H1 (cell line): ENCODE measurements around the gene ZNF25. TPM values are rescaled to one million over a fixed set of nuclear protein-coding genes. Genes with fewer than 3 reads are reported as not detected.
"Not testable (repeated sequence)": the region's sequence is repeated elsewhere in the genome, so short reads cannot be mapped to it uniquely, and the experiment has no call there.

Experiments
- CTCF ChIA-PET: fragments of 300-600 bp; sonication (Branson Sonifier 250); formaldehyde crosslinking; loops from one replicate; lab custom pipeline; 2021; ENCODE audit not compliant: partially characterized antibody; lab: Charles Lee
- POLR2A ChIA-PET: fragments of 300-600 bp; sonication (Branson Sonifier 250); formaldehyde crosslinking; loops from one replicate; lab custom pipeline; 2021; ENCODE audit warnings: inconsistent platforms; ENCODE audit not compliant: partially characterized antibody; lab: Charles Lee
- DNase-seq, 2 experiments: peaks; one replicate each; pipeline versions ENCODE4 v3.0.0 to v3.0.0-alpha.2; 2010 to 2022; ENCODE audit warnings: low spot score in 2 of 2, low read depth in 1 of 2, mixed read lengths in 1 of 2
- FAIRE-seq: peaks from 2 replicates; lab custom pipeline; 2011; peaks lifted over from hg19 to GRCh38; lab: Jason Lieb, UNC
- H2AFZ ChIP-seq: 2 replicates; pipeline ENCODE4 v1.8.1; 2012; ENCODE audit warnings: low read length, inconsistent platforms
- H2AK5ac ChIP-seq: 2 replicates; pipeline ENCODE4 v1.6.1; 2013; ENCODE audit warnings: low read depth, low read length
- H2BK120ac ChIP-seq: replicated peaks from 2 replicates; pipeline ENCODE3; 2013; ENCODE audit warnings: low read depth, low read length, inconsistent platforms
- H2BK12ac ChIP-seq: 2 replicates; pipeline ENCODE4 v1.6.1; 2013; ENCODE audit warnings: low read depth, low read length
- H2BK15ac ChIP-seq: 2 replicates; pipeline ENCODE4 v1.6.1; 2013; ENCODE audit warnings: low read length
- H2BK20ac ChIP-seq: 2 replicates; pipeline ENCODE4 v1.6.1; 2013; ENCODE audit warnings: low read length
- H2BK5ac ChIP-seq: 2 replicates; pipeline ENCODE4 v1.6.1; 2013; ENCODE audit warnings: low read depth, low read length
- H3K14ac ChIP-seq: 2 replicates; pipeline ENCODE4 v1.6.1; 2013; ENCODE audit warnings: inconsistent platforms; ENCODE audit not compliant: insufficient read length
- H3K18ac ChIP-seq: 2 replicates; pipeline ENCODE4 v1.6.1; 2013; ENCODE audit warnings: low read length; ENCODE audit errors: extremely low read depth
- H3K23ac ChIP-seq: 2 replicates; pipeline ENCODE4 v1.6.1; 2013; ENCODE audit warnings: inconsistent platforms; ENCODE audit not compliant: insufficient read length
- H3K23me2 ChIP-seq: 2 replicates; pipeline ENCODE4 v1.6.1; 2013; ENCODE audit warnings: low read depth, low read length
- H3K27ac ChIP-seq: 2 replicates; pipeline ENCODE4 v1.6.1; 2011; ENCODE audit warnings: low read depth, low read length, inconsistent platforms
- H3K27me3 ChIP-seq, 4 experiments: replicated peaks in 1 of 4; 1 replicate in 1 of 4; 2 replicates in 3 of 4; pipeline versions ENCODE4 v1.6.1 to v1.8.1; 2011 to 2013; ENCODE audit warnings: low read length in 3 of 4, mild to moderate bottlenecking in 3 of 4, inconsistent platforms in 2 of 4, mixed read lengths in 2 of 4, moderate library complexity in 1 of 4; ENCODE audit not compliant: control insufficient read depth in 3 of 4, insufficient read depth in 3 of 4; ENCODE audit errors: extremely low read depth in 1 of 4
- H3K36me3 ChIP-seq, 4 experiments: 2 replicates each; pipeline versions ENCODE4 v1.6.1 to v1.8.1; 2011 to 2013; ENCODE audit warnings: mild to moderate bottlenecking in 4 of 4, low read length in 3 of 4, moderate library complexity in 2 of 4, control low read depth in 1 of 4, inconsistent platforms in 1 of 4; ENCODE audit not compliant: insufficient read depth in 4 of 4, control insufficient read depth in 2 of 4
- H3K4ac ChIP-seq: replicated peaks from 2 replicates; pipeline ENCODE3; 2013; ENCODE audit warnings: low read length, low read depth, mixed read lengths, inconsistent platforms; ENCODE audit not compliant: insufficient read length
- H3K4me1 ChIP-seq, 4 experiments: replicated peaks in 1 of 4; 1 replicate in 1 of 4; 2 replicates in 3 of 4; pipeline versions ENCODE4 v1.6.1 to v1.8.1; 2011 to 2013; ENCODE audit warnings: low read length in 3 of 4, inconsistent platforms in 2 of 4, mixed read lengths in 1 of 4; ENCODE audit not compliant: insufficient read depth in 4 of 4, control insufficient read depth in 3 of 4
- H3K4me2 ChIP-seq, 2 experiments: 2 replicates each; pipeline versions ENCODE4 v1.6.1 to v1.8.1; 2011 to 2013; ENCODE audit warnings: low read depth in 2 of 2, low read length in 2 of 2, control low read depth in 1 of 2, inconsistent platforms in 1 of 2, mild to moderate bottlenecking in 1 of 2; ENCODE audit not compliant: insufficient read depth in 1 of 2
- H3K4me3 ChIP-seq, 4 experiments: fragments of 200-600, 300-600 bp in 1 of 4; sonication (generic), shearing (Covaris generic), sonication (Bioruptor Twin) in 1 of 4; 2 replicates each; pipeline versions ENCODE4 v1.5.1 to v1.8.1; 2011 to 2016; ENCODE audit warnings: low read length in 4 of 4, low read depth in 3 of 4, control low read depth in 2 of 4, inconsistent platforms in 2 of 4, mild to moderate bottlenecking in 2 of 4, mixed read lengths in 1 of 4, moderate library complexity in 1 of 4; ENCODE audit not compliant: insufficient read depth in 2 of 4; ENCODE audit errors: extremely low read depth in 1 of 4
- H3K56ac ChIP-seq: replicated peaks from 2 replicates; pipeline ENCODE3; 2013; ENCODE audit warnings: low read depth, mild to moderate bottlenecking, mixed read lengths, low read length, inconsistent platforms; ENCODE audit not compliant: insufficient read length
- H3K79me1 ChIP-seq: 2 replicates; pipeline ENCODE4 v1.6.1; 2013; ENCODE audit warnings: low read depth, low read length, control low read depth
- H3K79me2 ChIP-seq, 2 experiments: 2 replicates each; pipeline versions ENCODE4 v1.6.1 to v1.8.1; 2012 to 2013; ENCODE audit warnings: low read length in 2 of 2, mild to moderate bottlenecking in 2 of 2, inconsistent platforms in 1 of 2; ENCODE audit not compliant: insufficient read depth in 2 of 2, control insufficient read depth in 1 of 2
- H3K9ac ChIP-seq, 4 experiments: replicated peaks in 1 of 4; 1 replicate in 1 of 4; 2 replicates in 3 of 4; pipeline versions ENCODE4 v1.6.1 to v1.8.1; 2011 to 2013; ENCODE audit warnings: low read depth in 3 of 4, low read length in 3 of 4, control low read depth in 2 of 4, mild to moderate bottlenecking in 2 of 4, moderate library complexity in 2 of 4, inconsistent platforms in 1 of 4; ENCODE audit errors: extremely low read depth in 1 of 4
- H3K9me3 ChIP-seq, 2 experiments: 2 replicates each; pipeline versions ENCODE4 v1.6.1 to v1.8.1; 2012 to 2013; ENCODE audit warnings: mild to moderate bottlenecking in 2 of 2, moderate library complexity in 2 of 2, control low read depth in 1 of 2, inconsistent platforms in 1 of 2, low read depth in 1 of 2, low read length in 1 of 2, mixed read lengths in 1 of 2; ENCODE audit not compliant: insufficient read depth in 2 of 2
- H4K20me1 ChIP-seq, 2 experiments: replicated peaks in 1 of 2; 2 replicates each; pipeline versions ENCODE3 to v1.8.1; 2011 to 2013; ENCODE audit warnings: inconsistent platforms in 2 of 2, low read length in 2 of 2, mild to moderate bottlenecking in 1 of 2; ENCODE audit not compliant: insufficient read depth in 2 of 2, control insufficient read depth in 1 of 2
- H4K5ac ChIP-seq: 2 replicates; pipeline ENCODE4 v1.6.1; 2013; ENCODE audit warnings: low read length, low read depth, mixed read lengths, inconsistent platforms; ENCODE audit not compliant: insufficient read length
- H4K8ac ChIP-seq: 2 replicates; pipeline ENCODE4 v1.8.0; 2013; ENCODE audit warnings: mild to moderate bottlenecking, moderate library complexity, low read length, inconsistent platforms; ENCODE audit not compliant: insufficient read depth; ENCODE audit errors: extremely low read depth
- H4K91ac ChIP-seq: replicated peaks from 2 replicates; pipeline ENCODE3; 2013; ENCODE audit warnings: low read length, mixed read lengths, inconsistent platforms; ENCODE audit not compliant: insufficient read length
- WGBS, 2 experiments: shearing (Covaris generic) in 1 of 2; methylation state at CpG; one replicate each; pipeline versions ENCODE4 v1.1.6 to v1.1.7; 2013 to 2015; ENCODE audit warnings: low lambda C conversion rate in 2 of 2, mixed read lengths in 2 of 2, inconsistent platforms in 1 of 2, low coverage in 1 of 2, missing lambda C conversion rate in 1 of 2; ENCODE audit not compliant: insufficient replicate concordance in 2 of 2, insufficient coverage in 1 of 2, insufficient read length in 1 of 2; ENCODE audit errors: extremely low coverage in 1 of 2, missing lambda C conversion rate in 1 of 2; 5-methylcytosine and 5-hydroxymethylcytosine counted together
- polyA plus RNA-seq, 7 experiments: library from polyadenylated mRNA; depleted of rRNA in 3 of 7; stranded (reverse) in 5 of 7; unstranded in 2 of 7; fragments of >200 nt in 5 of 7; fragments of 200-250 nt in 2 of 7; gene quantifications; 1 replicate in 5 of 7; 2 replicates in 1 of 7; 4 replicates in 1 of 7; pipeline versions ENCODE4 v1.2.1 to v1.2.3, GENCODE V29; 2011 to 2013; ENCODE audit warnings: missing spikeins in 2 of 7, mixed read lengths in 2 of 7
- total RNA-seq: library from RNA; stranded (reverse); fragmentation: NEBNext Ultra II Directional; extraction: Animal tissue kit (Norgen Biotek cat#: 25700); gene quantifications from 2 replicates; pipeline ENCODE4 v1.2.1, GENCODE V29; 2021

ZNF25 gene
- total and polyA plus RNA-seq, 2 of the 8 experiments (the other 6 are each of a cell fraction or from before 2014, with no cell fraction given): 0.17 to 1.3 TPM

GRCh38 chr10:38019124-38019523 is 42.7 kb upstream of the ZNF25 start:
- H2BK5ac ChIP-seq, POLR2A ChIA-PET, H3K27me3 ChIP-seq, H2BK120ac ChIP-seq, DNase-seq, H4K8ac ChIP-seq, H3K18ac ChIP-seq, H3K9ac ChIP-seq, H3K4me2 ChIP-seq, H3K79me1 ChIP-seq, H3K79me2 ChIP-seq, H3K4me1 ChIP-seq, H3K14ac ChIP-seq, H3K23ac ChIP-seq, H4K91ac ChIP-seq, H3K27ac ChIP-seq, H4K5ac ChIP-seq, H3K23me2 ChIP-seq, H3K9me3 ChIP-seq, H2BK12ac ChIP-seq, H2AK5ac ChIP-seq, H2BK20ac ChIP-seq, H3K4ac ChIP-seq, H2AFZ ChIP-seq, H4K20me1 ChIP-seq, H3K4me3 ChIP-seq, H2BK15ac ChIP-seq, FAIRE-seq, H3K56ac ChIP-seq: not testable (repeated sequence)
- peaks cover 2 to 47% (median 18%) of the 10 kb centered on the region in 4 experiments; a peak in 6 of 8 replicates for H3K36me3 ChIP-seq
- 62% methylated on average over 3 of the region's 4 CpGs; no CpG with 5 or more reads in 1 of the 2 experiments for WGBS, 2 experiments
- CTCF ChIA-PET: interaction anchor here (1.0 kb wide), 1 partner anchor 8 kb away, joined by 3 read pairs; no protein-coding TSS in a partner anchor
